Central memory CD8-positive, alpha-beta T cell (primary cell): ENCODE results near the gene OR2V2.

Source experiments
- ATAC-seq: fragments of 150-1000 bp; cut with Tn5 transposase; replicated peaks from 2 replicates; pipeline ENCODE4 v1.10.0; 2022; ENCODE audit warnings: mild to moderate bottlenecking, moderate FRiP score, moderate number of reproducible peaks; ENCODE audit not compliant: poor library complexity, severe bottlenecking; ENCODE audit errors: extremely low read depth
- DNase-seq, 2 donors: peaks; one replicate each; pipeline ENCODE4 v3.0.0; 2021; ENCODE audit warnings: low spot score in 2 of 2
- H3K27ac Mint-ChIP-seq: one replicate; pipeline ENCODE4 v1.8.0; 2022; ENCODE audit warnings: low read depth, mild to moderate bottlenecking, moderate library complexity, mixed read lengths
- H3K27me3 Mint-ChIP-seq: one replicate; pipeline ENCODE4 v1.8.0; 2022; ENCODE audit warnings: mixed read lengths
- H3K36me3 Mint-ChIP-seq: one replicate; pipeline ENCODE4 v1.8.0; 2022; ENCODE audit warnings: mild to moderate bottlenecking, moderate library complexity, mixed read lengths; ENCODE audit not compliant: insufficient read depth
- H3K4me1 Mint-ChIP-seq: one replicate; pipeline ENCODE4 v1.8.0; 2022; ENCODE audit warnings: mixed read lengths
- H3K4me3 Mint-ChIP-seq: one replicate; pipeline ENCODE4 v1.8.0; 2022; ENCODE audit warnings: mild to moderate bottlenecking, moderate library complexity, mixed read lengths
- H3K9me3 Mint-ChIP-seq: one replicate; pipeline ENCODE4 v1.8.0; 2022; ENCODE audit warnings: mixed read lengths

Gene OR2V2

GRCh38 chr5:181193656-181194055, 46.3 kb downstream of the OR2V2 start:
- ATAC-seq (no peak), DNase-seq (no peak)
- Mint-ChIP-seq H3K4me3 (no peak overlapping the region), H3K36me3 (peaks cover 44% of the 10 kb centered on the region), H3K27ac (no peak overlapping the region), H3K9me3 (peaks cover 5% of the 10 kb centered on the region), H3K27me3 (peaks cover 10% of the 10 kb centered on the region), H3K4me1 (peaks cover 38% of the 10 kb centered on the region)

GRCh38 chr5:181194489-181195248, 47.3 kb downstream of the OR2V2 start:
- H3K9me3 Mint-ChIP-seq = peaks cover 5% of the 10 kb centered on the region
- H3K36me3 Mint-ChIP-seq = peaks cover 34% of the 10 kb centered on the region
- peaks cover 6% of the 10 kb centered on the region for H3K27me3 Mint-ChIP-seq
- peaks cover 31% of the 10 kb centered on the region for H3K4me1 Mint-ChIP-seq
- DNase-seq = no peak
- no peak overlapping the region for H3K27ac Mint-ChIP-seq
- ATAC-seq = no peak
- H3K4me3 Mint-ChIP-seq = no peak overlapping the region

- Mint-ChIP-seq H3K36me3 (peaks cover 28% of the 10 kb centered on the region), H3K27ac (no peak overlapping the region)
- DNase-seq = no peak
Measured at GRCh38 chr5:181195249-181195761, 47.9 kb downstream of the OR2V2 start.

GRCh38 chr5:181197326-181197951, 50.1 kb downstream of the OR2V2 start:
- Mint-ChIP-seq H3K27ac (no peak overlapping the region), H3K9me3 (no peaks in the 10 kb centered on the region), H3K36me3 (peaks cover 6% of the 10 kb centered on the region), H3K27me3 (no peaks in the 10 kb centered on the region), H3K4me3 (no peak overlapping the region), H3K4me1 (peaks cover 6% of the 10 kb centered on the region)
- DNase-seq (no peak), ATAC-seq (no peak)

More at GRCh38 chr5:181195249-181195761, 47.9 kb downstream of the OR2V2 start:
- Mint-ChIP-seq H3K4me1 (peaks cover 25% of the 10 kb centered on the region), H3K9me3 (peaks cover 5% of the 10 kb centered on the region), H3K27me3 (peaks cover 6% of the 10 kb centered on the region), H3K4me3 (no peak overlapping the region)
- no peak for ATAC-seq

- ATAC-seq = no peak
Measured at GRCh38 chr5:181198106-181198685, 50.8 kb downstream of the OR2V2 start.

GRCh38 chr5:181198905-181199519, 51.6 kb downstream of the OR2V2 start:
- H3K4me3 Mint-ChIP-seq = no peak overlapping the region
- peaks cover 2% of the 10 kb centered on the region for H3K36me3 Mint-ChIP-seq
- no peaks in the 10 kb centered on the region for H3K27me3 Mint-ChIP-seq
- H3K27ac Mint-ChIP-seq = no peak overlapping the region
- H3K4me1 Mint-ChIP-seq = peaks cover 8% of the 10 kb centered on the region
- ATAC-seq (no peak), DNase-seq (no peak)
- H3K9me3 Mint-ChIP-seq = no peaks in the 10 kb centered on the region

More at GRCh38 chr5:181198106-181198685, 50.8 kb downstream of the OR2V2 start:
- H3K36me3 Mint-ChIP-seq = peaks cover under 1% of the 10 kb centered on the region
- no peak for DNase-seq
- H3K4me1 Mint-ChIP-seq = no peaks in the 10 kb centered on the region
- H3K27me3 Mint-ChIP-seq = no peaks in the 10 kb centered on the region
- no peak overlapping the region for H3K27ac Mint-ChIP-seq
- H3K4me3 Mint-ChIP-seq = no peak overlapping the region
- H3K9me3 Mint-ChIP-seq = no peaks in the 10 kb centered on the region

- H3K36me3 Mint-ChIP-seq = peaks cover 5% of the 10 kb centered on the region
Measured at GRCh38 chr5:181199881-181200638, 52.7 kb downstream of the OR2V2 start.

GRCh38 chr5:181200816-181201215, 53.4 kb downstream of the OR2V2 start:
- DNase-seq (no peak), ATAC-seq (no peak)
- H3K4me3 Mint-ChIP-seq = no peak overlapping the region
- no peaks in the 10 kb centered on the region for H3K9me3 Mint-ChIP-seq
- peaks cover 18% of the 10 kb centered on the region for H3K4me1 Mint-ChIP-seq
- H3K27ac Mint-ChIP-seq = no peak overlapping the region
- peaks cover 5% of the 10 kb centered on the region for H3K27me3 Mint-ChIP-seq
- peaks cover 11% of the 10 kb centered on the region for H3K36me3 Mint-ChIP-seq

More at GRCh38 chr5:181199881-181200638, 52.7 kb downstream of the OR2V2 start:
- DNase-seq (no peak), ATAC-seq (no peak)
- Mint-ChIP-seq H3K27ac (no peak overlapping the region), H3K9me3 (no peaks in the 10 kb centered on the region), H3K4me3 (no peak overlapping the region), H3K27me3 (no peaks in the 10 kb centered on the region), H3K4me1 (peaks cover 12% of the 10 kb centered on the region)

- DNase-seq (no peak), ATAC-seq (no peak)
- H3K27me3 Mint-ChIP-seq = peaks cover 24% of the 10 kb centered on the region
- peak overlapping the region; percentile 92 for H3K4me3 Mint-ChIP-seq
- H3K36me3 Mint-ChIP-seq = peaks cover 35% of the 10 kb centered on the region
- no peak overlapping the region for H3K27ac Mint-ChIP-seq
- no peaks in the 10 kb centered on the region for H3K9me3 Mint-ChIP-seq
- H3K4me1 Mint-ChIP-seq = peaks cover 42% of the 10 kb centered on the region
Measured at GRCh38 chr5:181203093-181203711, 55.8 kb downstream of the OR2V2 start.

- peaks cover 44% of the 10 kb centered on the region for H3K4me1 Mint-ChIP-seq
- peak overlapping the region; percentile 80 for H3K27ac Mint-ChIP-seq
- H3K4me3 Mint-ChIP-seq = peak overlapping the region; percentile 92
- no peak for ATAC-seq
- H3K36me3 Mint-ChIP-seq = peaks cover 36% of the 10 kb centered on the region
- no peaks in the 10 kb centered on the region for H3K9me3 Mint-ChIP-seq
- peaks cover 24% of the 10 kb centered on the region for H3K27me3 Mint-ChIP-seq
- no peak for DNase-seq
Measured at GRCh38 chr5:181203777-181204112, 56.4 kb downstream of the OR2V2 start.

GRCh38 chr5:181204113-181204825, 56.9 kb downstream of the OR2V2 start:
- Mint-ChIP-seq H3K36me3 (peaks cover 37% of the 10 kb centered on the region), H3K27me3 (peaks cover 24% of the 10 kb centered on the region), H3K9me3 (no peaks in the 10 kb centered on the region), H3K4me1 (peaks cover 44% of the 10 kb centered on the region), H3K27ac (peak overlapping the region; percentile 80), H3K4me3 (peak overlapping the region; percentile 92)
- no peak for DNase-seq
- no peak for ATAC-seq
